Measurements from ENCODE around the gene SELENOO.

SELENOO gene

GRCh38 chr22:50216055-50216683, 15.4 kb downstream of the SELENOO start:
- DNase-seq (ENCODE audit: low read depth in 1 of 2, low spot score in 1 of 2): no peak

GRCh38 chr22:50216684-50217520, 16.1 kb downstream of the SELENOO start:
- DNase-seq (ENCODE audit: low read depth in 1 of 2, low spot score in 1 of 2): no peak

GRCh38 chr22:50217543-50218152, 16.8 kb downstream of the SELENOO start:
- DNase-seq (ENCODE audit: low read depth in 1 of 2, low spot score in 1 of 2): no peak

GRCh38 chr22:50218153-50218995, 17.6 kb downstream of the SELENOO start:
- DNase-seq (ENCODE audit: low read depth in 1 of 2, low spot score in 1 of 2): no peak

GRCh38 chr22:50218996-50219727, 18.4 kb downstream of the SELENOO start:
- DNase-seq (ENCODE audit: low read depth in 1 of 2, low spot score in 1 of 2): no peak

- DNase-seq (ENCODE audit: low read depth in 1 of 2, low spot score in 1 of 2): no peak
These were observed 19.2 kb downstream of the SELENOO start for GRCh38 chr22:50219800-50220602.

- DNase-seq (ENCODE audit: low read depth in 1 of 2, low spot score in 1 of 2): no peak
These were observed 20.0 kb downstream of the SELENOO start for GRCh38 chr22:50220603-50221409.

GRCh38 chr22:50221410-50222300, 20.8 kb downstream of the SELENOO start:
- DNase-seq (ENCODE audit: low read depth in 1 of 2, low spot score in 1 of 2): no peak

- no peak for DNase-seq (ENCODE audit: low read depth in 1 of 2, low spot score in 1 of 2)
These were observed 21.7 kb downstream of the SELENOO start for GRCh38 chr22:50222508-50222907.

GRCh38 chr22:50224071-50224470, 23.3 kb downstream of the SELENOO start:
- no peak for DNase-seq (ENCODE audit: low read depth in 1 of 2, low spot score in 1 of 2)

- DNase-seq (ENCODE audit: low read depth in 1 of 2, low spot score in 1 of 2): no peak
These were observed 24.6 kb downstream of the SELENOO start for GRCh38 chr22:50225200-50225969.

GRCh38 chr22:50226063-50226874, 25.5 kb downstream of the SELENOO start:
- DNase-seq (ENCODE audit: low read depth in 1 of 2, low spot score in 1 of 2): no peak

GRCh38 chr22:50226875-50227165, 26.0 kb downstream of the SELENOO start:
- no peak for DNase-seq (ENCODE audit: low read depth in 1 of 2, low spot score in 1 of 2)

- DNase-seq (ENCODE audit: low read depth in 1 of 2, low spot score in 1 of 2): no peak
These were observed 26.9 kb downstream of the SELENOO start for GRCh38 chr22:50227579-50228215.

GRCh38 chr22:50228366-50228765, 27.6 kb downstream of the SELENOO start:
- DNase-seq (ENCODE audit: low read depth in 1 of 2, low spot score in 1 of 2): no peak

GRCh38 chr22:50229370-50229769, 28.6 kb downstream of the SELENOO start:
- no peak for DNase-seq (ENCODE audit: low read depth in 1 of 2, low spot score in 1 of 2)
